GM12891 (cell line): Measurements from ENCODE around the gene LRRC43.

ENCODE experiments used
- POLR2A ChIP-seq: IDR thresholded peaks from 2 replicates; pipeline ENCODE4 v1.6.1; 2011; ENCODE audit warnings: low read depth, low read length, control low read depth
- POLR2AphosphoS5 ChIP-seq: IDR thresholded peaks from 2 replicates; pipeline ENCODE4 v1.6.1; 2011; ENCODE audit warnings: low read depth, low read length, control low read depth
- POU2F2 ChIP-seq: IDR thresholded peaks from 2 replicates; pipeline ENCODE4 v1.6.1; 2011; ENCODE audit warnings: low read depth, mild to moderate bottlenecking, control low read depth, low read length, moderate library complexity
- TAF1 ChIP-seq: IDR thresholded peaks from 2 replicates; pipeline ENCODE4 v1.6.1; 2011; ENCODE audit warnings: low read depth, low read length, control low read depth

- TF ChIP-seq POLR2A (no peak), POLR2AphosphoS5 (no peak), TAF1 (no peak), POU2F2 (no peak)
Measured at GRCh38 chr12:122140467-122141257, 42.3 kb upstream of the LRRC43 start.
